ENCODE data around the gene FUOM. TPM values are rescaled to one million over a fixed set of nuclear protein-coding genes. Genes with fewer than 3 reads are reported as not detected.

FUOM gene
- total RNA-seq, 1 experiment from 2014 or later, result 33.3 TPM

- intact Hi-C loops (cut with micrococcal nuclease), result no loop called here
- DNase-seq (no peak), ATAC-seq (no peak)
- Histone ChIP-seq H3K4me1 (ENCODE audit: insufficient read depth, low read length) (peaks cover 9% of the 10 kb centered on the region), H3K4me2 (ENCODE audit: low read length) (no peak overlapping the region), H3K36me3 (ENCODE audit: low read depth, low read length) (peaks cover 4% of the 10 kb centered on the region; the same call in 1 of the 2 replicates), H3K9me2 (replicated peaks; ENCODE audit: low read length) (no peaks in the 10 kb centered on the region), H3K27me3 (ENCODE audit: low read length) (no peaks in the 10 kb centered on the region), H3F3A (ENCODE audit: low read length, unreplicated experiment) (no peaks in the 10 kb centered on the region), H2AFZ (ENCODE audit: low read length) (no peak overlapping the region), H4K20me1 (ENCODE audit: low read length) (no peaks in the 10 kb centered on the region), H3K9ac (ENCODE audit: low read length) (no peak overlapping the region), H3K27ac (ENCODE audit: low read length) (no peak overlapping the region), H3K79me2 (ENCODE audit: low read length) (peaks cover 22% of the 10 kb centered on the region), H3K9me3 (ENCODE audit: low read length) (no peaks in the 10 kb centered on the region), H3K4me3 (ENCODE audit: low read length) (no peak overlapping the region)
- no peak for TF ChIP-seq EZH2 (IDR thresholded peaks at IDR 0.05; ENCODE audit: low read length, unreplicated experiment)
- TF ChIP-seq CTCF (conservative IDR thresholded peaks at IDR 0.05; ENCODE audit: low read depth, low read length), result no peak
- no peak for TF ChIP-seq EZH2phosphoT487 (IDR thresholded peaks at IDR 0.05; ENCODE audit: borderline replicate concordance, low read length)
- ChIA-PET CTCF (no interaction called here), POLR2A (ENCODE audit: unreplicated experiment) (no interaction called here)
- no TSS peak for BruUV-seq (replicated peaks)
Observed at GRCh38 chr10:133312769-133313145, 45.1 kb downstream of the FUOM start.

GRCh38 chr10:133312016-133312768 is 45.6 kb downstream of the FUOM start:
- no TSS peak for BruUV-seq (replicated peaks)
- CTCF ChIA-PET, result no interaction called here
- Histone ChIP-seq H3K4me2 (ENCODE audit: low read length) (no peak overlapping the region), H3K4me3 (ENCODE audit: low read length) (no peak overlapping the region), H3K9ac (ENCODE audit: low read length) (no peak overlapping the region), H3K4me1 (ENCODE audit: insufficient read depth, low read length) (peaks cover 13% of the 10 kb centered on the region), H3K36me3 (ENCODE audit: low read depth, low read length) (peaks cover 4% of the 10 kb centered on the region; the same call in 1 of the 2 replicates), H4K20me1 (ENCODE audit: low read length) (peaks cover 4% of the 10 kb centered on the region; the same call in 1 of the 2 replicates), H3K9me3 (ENCODE audit: low read length) (no peaks in the 10 kb centered on the region), H3F3A (ENCODE audit: low read length, unreplicated experiment) (no peaks in the 10 kb centered on the region), H3K27ac (ENCODE audit: low read length) (no peak overlapping the region), H3K9me2 (replicated peaks; ENCODE audit: low read length) (no peaks in the 10 kb centered on the region), H3K79me2 (ENCODE audit: low read length) (peaks cover 27% of the 10 kb centered on the region), H2AFZ (ENCODE audit: low read length) (no peak overlapping the region), H3K27me3 (ENCODE audit: low read length) (no peaks in the 10 kb centered on the region)
- no peak for TF ChIP-seq EZH2 (IDR thresholded peaks at IDR 0.05; ENCODE audit: low read length, unreplicated experiment)
- TF ChIP-seq EZH2phosphoT487 (IDR thresholded peaks at IDR 0.05; ENCODE audit: borderline replicate concordance, low read length), result no peak
- ATAC-seq (no peak), DNase-seq (no peak)
- intact Hi-C loops (cut with micrococcal nuclease), result no loop called here
- POLR2A ChIA-PET (ENCODE audit: unreplicated experiment), result no interaction called here

- peaks cover 34% of the 10 kb centered on the region for H3K79me2 ChIP-seq (ENCODE audit: low read length)
- no peak overlapping the region for H3K4me2 ChIP-seq (ENCODE audit: low read length)
- TF ChIP-seq EZH2 (IDR thresholded peaks at IDR 0.05; ENCODE audit: low read length, unreplicated experiment), result no peak
- no peak for TF ChIP-seq CTCF (conservative IDR thresholded peaks at IDR 0.05; ENCODE audit: low read depth, low read length)
- TF ChIP-seq EZH2phosphoT487 (IDR thresholded peaks at IDR 0.05; ENCODE audit: borderline replicate concordance, low read length), result no peak
- H3F3A ChIP-seq (ENCODE audit: low read length, unreplicated experiment), result no peaks in the 10 kb centered on the region
- intact Hi-C loops (cut with micrococcal nuclease), result no loop called here
- no peak for DNase-seq
- no peak for ATAC-seq
- CTCF ChIA-PET, result no interaction called here
- H3K36me3 ChIP-seq (ENCODE audit: low read depth, low read length), result peaks cover 4% of the 10 kb centered on the region; the same call in 1 of the 2 replicates
- H3K9ac ChIP-seq (ENCODE audit: low read length), result no peak overlapping the region
- H4K20me1 ChIP-seq (ENCODE audit: low read length), result peaks cover 9% of the 10 kb centered on the region; the same call in 1 of the 2 replicates
- POLR2A ChIA-PET (ENCODE audit: unreplicated experiment), result no interaction called here
- no peaks in the 10 kb centered on the region for H3K9me2 ChIP-seq (replicated peaks; ENCODE audit: low read length)
- no peaks in the 10 kb centered on the region for H3K27me3 ChIP-seq (ENCODE audit: low read length)
- no peak overlapping the region for H3K4me3 ChIP-seq (ENCODE audit: low read length)
- peaks cover 17% of the 10 kb centered on the region for H3K4me1 ChIP-seq (ENCODE audit: insufficient read depth, low read length)
- H2AFZ ChIP-seq (ENCODE audit: low read length), result no peak overlapping the region
- H3K9me3 ChIP-seq (ENCODE audit: low read length), result no peaks in the 10 kb centered on the region
- no TSS peak for BruUV-seq (replicated peaks)
- no peak overlapping the region for H3K27ac ChIP-seq (ENCODE audit: low read length)
Observed at GRCh38 chr10:133311570-133311969, 46.2 kb downstream of the FUOM start.
